SK-N-SH (cell line): Measurements from ENCODE around the gene KNG1.
"Not testable (repeated sequence)": the region's sequence is repeated elsewhere in the genome, so short reads cannot be mapped to it uniquely, and the experiment has no call there.

Source experiments
- CTCF ChIP-seq: fragments of 200-600 bp; sonication (generic); IDR thresholded peaks from 2 replicates; pipeline ENCODE4 v1.6.1; 2017; ENCODE audit warnings: antibody characterized with exemption, mild to moderate bottlenecking, moderate library complexity
- EP300 ChIP-seq, 2 experiments: IDR thresholded peaks; 2 replicates each; pipeline versions ENCODE4 v1.4.0 to v1.6.1; 2012; ENCODE audit warnings: borderline replicate concordance in 1 of 2, low read depth in 1 of 2, low read length in 1 of 2
- POLR2AphosphoS5 ChIP-seq: IDR thresholded peaks from 2 replicates; pipeline ENCODE4 v1.6.1; 2012; ENCODE audit warnings: low read depth, low read length
- RCOR1 ChIP-seq: fragments of 150-350 bp; IDR thresholded peaks from 2 replicates; pipeline ENCODE4 v1.6.1; 2017; ENCODE audit warnings: antibody characterized with exemption, low read length
- REST ChIP-seq: IDR thresholded peaks from 2 replicates; pipeline ENCODE4 v1.6.1; 2012; ENCODE audit warnings: mild to moderate bottlenecking, low read depth, low read length, moderate library complexity

GRCh38 chr3:186690304-186690703, 26.9 kb upstream of the KNG1 start:
- TF ChIP-seq POLR2AphosphoS5; EP300 (IDR thresholded peaks at IDR 0.05; ENCODE audit: borderline replicate concordance in 1 of 2, low read depth in 1 of 2, low read length in 1 of 2); CTCF; RCOR1; REST: not testable (repeated sequence)
